Natural killer cell (primary cell): ENCODE measurements around the gene CHD1. TPM values are rescaled to one million over a fixed set of nuclear protein-coding genes. Genes with fewer than 3 reads are reported as not detected.

Source experiments
- ATAC-seq, 3 donors: fragments of 150-1000 bp in 2 of 3; fragments of 200-7000 bp in 1 of 3; cut with Tn5 transposase; 1 replicate in 1 of 3; 2 replicates in 2 of 3; pipeline ENCODE4 v1.10.0; 2021; ENCODE audit warnings: mild to moderate bottlenecking in 2 of 3, moderate library complexity in 2 of 3
- DNase-seq, 2 donors: peaks; one replicate each; pipeline versions ENCODE4 v3.0.0 to v3.0.0-alpha.2; 2013 to 2021; ENCODE audit warnings: mixed read lengths in 1 of 2
- H3K27ac ChIP-seq: one replicate; pipeline ENCODE4 v1.5.1; 2013; ENCODE audit warnings: mild to moderate bottlenecking, low read length
- H3K27me3 ChIP-seq: one replicate; pipeline ENCODE4 v1.6.1; 2013; ENCODE audit warnings: low read length; ENCODE audit not compliant: control insufficient read depth, insufficient read depth
- H3K36me3 ChIP-seq: one replicate; pipeline ENCODE4 v1.6.1; 2013; ENCODE audit warnings: low read length; ENCODE audit not compliant: control insufficient read depth, insufficient read depth
- H3K4me1 ChIP-seq: one replicate; pipeline ENCODE4 v1.6.1; 2013; ENCODE audit warnings: low read length; ENCODE audit not compliant: control insufficient read depth, insufficient read depth
- H3K4me3 ChIP-seq: one replicate; pipeline ENCODE4 v1.5.1; 2013; ENCODE audit warnings: low read length
- H3K9me3 ChIP-seq: one replicate; pipeline ENCODE4 v1.6.1; 2013; ENCODE audit warnings: low read length; ENCODE audit not compliant: control insufficient read depth, insufficient read depth
- H3K27ac Mint-ChIP-seq, 2 donors: one replicate each; pipeline ENCODE4 v1.8.0; 2022; ENCODE audit warnings: mild to moderate bottlenecking in 2 of 2, mixed read lengths in 2 of 2, moderate library complexity in 1 of 2
- H3K27me3 Mint-ChIP-seq, 2 donors: one replicate each; pipeline ENCODE4 v1.8.0; 2022; ENCODE audit warnings: low read depth in 2 of 2, mixed read lengths in 2 of 2
- H3K36me3 Mint-ChIP-seq: one replicate; pipeline ENCODE4 v1.8.0; 2022; ENCODE audit warnings: mixed read lengths
- H3K4me1 Mint-ChIP-seq, 2 donors: one replicate each; pipeline ENCODE4 v1.8.0; 2022; ENCODE audit warnings: mixed read lengths in 2 of 2
- H3K4me3 Mint-ChIP-seq: one replicate; pipeline ENCODE4 v1.8.0; 2022; ENCODE audit warnings: mild to moderate bottlenecking, moderate library complexity, mixed read lengths
- H3K9me3 Mint-ChIP-seq, 2 donors: one replicate each; pipeline ENCODE4 v1.8.0; 2022; ENCODE audit warnings: mixed read lengths in 2 of 2
- CTCF ChIP-seq: fragments of 200-600 bp; IDR thresholded peaks from one replicate; pipeline ENCODE4 v1.8.0; 2022; ENCODE audit warnings: antibody characterized with exemption
- WGBS: methylation state at CpG from one replicate; pipeline ENCODE4 v1.1.7; 2013; ENCODE audit warnings: missing lambda C conversion rate; ENCODE audit not compliant: insufficient coverage; 5-methylcytosine and 5-hydroxymethylcytosine counted together
- intact Hi-C: fragments of 100-400 bp; cut with micrococcal nuclease; formaldehyde crosslinking; loops from one replicate; pipeline ENCODE4 v1.14.2; 2022
- total RNA-seq, 4 donors: library from RNA; stranded (reverse); fragments of 120-200 nt in 1 of 4; gene quantifications; one replicate each; pipeline versions ENCODE4 v1.2.3 to v1.2.4, GENCODE V29; 2013 to 2022

The CHD1 gene
- total RNA-seq, 3 donors from 2014 or later (not counting 1 experiment from before 2014, with no cell fraction given) = 116 to 127 (median 117) TPM

GRCh38 chr5:98839469-98840383 lies 89.1 kb downstream of the CHD1 start:
- Mint-ChIP-seq H3K27me3 (no peaks in the 10 kb centered on the region), H3K36me3 (no peaks in the 10 kb centered on the region), H3K4me3 (peak overlapping the region; percentile 72), H3K9me3 (no peaks in the 10 kb centered on the region), H3K4me1 (peaks cover 4 to 5% of the 10 kb centered on the region in 2 donors), H3K27ac (no peak overlapping the region)
- peaks cover 7% of the 10 kb centered on the region for H3K9me3 ChIP-seq
- DNase-seq (peak in 1 of 2 donors; percentile 37), ATAC-seq (peak in 2 of 3 donors; percentile 24 to 62)
- no peaks in the 10 kb centered on the region for H3K36me3 ChIP-seq
- no peak overlapping the region for H3K4me3 ChIP-seq
- intact Hi-C loops = no loop called here
- 64% methylated on average over 42 of the region's 42 CpGs for WGBS
- H3K27ac ChIP-seq = no peak overlapping the region
- no peaks in the 10 kb centered on the region for H3K4me1 ChIP-seq
- TF ChIP-seq CTCF = peak; percentile 46
- no peaks in the 10 kb centered on the region for H3K27me3 ChIP-seq

- Histone ChIP-seq H3K27me3 (no peaks in the 10 kb centered on the region), H3K4me3 (no peak overlapping the region), H3K4me1 (no peaks in the 10 kb centered on the region), H3K36me3 (no peaks in the 10 kb centered on the region), H3K27ac (no peak overlapping the region), H3K9me3 (no peaks in the 10 kb centered on the region)
- no peak for TF ChIP-seq CTCF
- Mint-ChIP-seq H3K9me3 (no peaks in the 10 kb centered on the region), H3K36me3 (no peaks in the 10 kb centered on the region), H3K4me1 (peaks cover 4 to 5% of the 10 kb centered on the region in 2 donors), H3K27ac (no peak overlapping the region), H3K27me3 (no peaks in the 10 kb centered on the region), H3K4me3 (no peak overlapping the region)
- DNase-seq = no peak
- WGBS = 87% methylated on average over 5 of the region's 5 CpGs
- intact Hi-C loops = no loop called here
- no peak for ATAC-seq
Measured at GRCh38 chr5:98836175-98836574, 92.6 kb downstream of the CHD1 start.

- no peaks in the 10 kb centered on the region for H3K27me3 ChIP-seq
- H3K9me3 ChIP-seq = no peaks in the 10 kb centered on the region
- no peak for DNase-seq
- H3K36me3 ChIP-seq = no peaks in the 10 kb centered on the region
- Mint-ChIP-seq H3K27me3 (no peaks in the 10 kb centered on the region), H3K36me3 (no peaks in the 10 kb centered on the region), H3K27ac (no peak overlapping the region), H3K9me3 (no peaks in the 10 kb centered on the region), H3K4me1 (no peaks in the 10 kb centered on the region), H3K4me3 (no peak overlapping the region)
- no peak overlapping the region for H3K4me3 ChIP-seq
- no peak for TF ChIP-seq CTCF
- 79% methylated on average over 3 of the region's 7 CpGs for WGBS
- no peak overlapping the region for H3K27ac ChIP-seq
- H3K4me1 ChIP-seq = no peaks in the 10 kb centered on the region
- intact Hi-C loops = no loop called here
- no peak for ATAC-seq
Measured at GRCh38 chr5:98827588-98828284, 101.1 kb downstream of the CHD1 start.
